ENCODE data around the gene RSRC1.
"Not testable (repeated sequence)": the region's sequence is repeated elsewhere in the genome, so short reads cannot be mapped to it uniquely, and the experiment has no call there.

RSRC1 gene

GRCh38 chr3:158360756-158361448, 251.0 kb downstream of the RSRC1 start:
- DNase-seq, result no peak
- TF ChIP-seq GATA1 (IDR thresholded peaks at IDR 0.05; ENCODE audit: low read depth, low read length), result no peak
- no peak for TF ChIP-seq POLR2A (IDR thresholded peaks at IDR 0.05; ENCODE audit: low read length)

- no peak for DNase-seq
- TF ChIP-seq GATA1 (IDR thresholded peaks at IDR 0.05; ENCODE audit: low read depth, low read length) (no peak), POLR2A (IDR thresholded peaks at IDR 0.05; ENCODE audit: low read length) (no peak)
Observed at GRCh38 chr3:158368271-158368670, 258.4 kb downstream of the RSRC1 start.

DNA sequence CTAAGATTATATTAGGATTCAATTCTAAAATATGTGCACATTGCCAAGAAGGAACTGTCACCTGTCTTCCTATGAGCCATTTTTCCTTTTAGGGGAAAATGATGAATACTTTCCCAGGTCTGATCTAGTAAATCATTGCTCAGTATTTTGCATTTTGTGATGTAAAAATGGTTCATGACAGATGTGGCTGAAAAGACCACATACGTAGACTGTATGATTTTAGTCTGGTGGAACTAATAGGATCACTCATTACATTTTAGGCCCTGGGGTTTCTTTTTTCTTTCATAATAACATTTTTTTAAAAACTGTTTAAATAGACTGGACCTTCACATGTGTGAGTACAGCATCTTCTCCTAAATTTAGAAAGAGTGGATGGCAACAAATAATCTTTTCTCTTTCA, 259.4 kb downstream of the RSRC1 start:
- no peak for TF ChIP-seq POLR2A (IDR thresholded peaks at IDR 0.05; ENCODE audit: low read length)
- TF ChIP-seq GATA1 (IDR thresholded peaks at IDR 0.05; ENCODE audit: low read depth, low read length), result no peak

GRCh38 chr3:158379517-158379916, 269.6 kb downstream of the RSRC1 start:
- no peak for TF ChIP-seq POLR2A (IDR thresholded peaks at IDR 0.05; ENCODE audit: low read length)
- no peak for TF ChIP-seq GATA1 (IDR thresholded peaks at IDR 0.05; ENCODE audit: low read depth, low read length)
- DNase-seq, result peak in 1 of 2 experiments; percentile 11

More for the DNA sequence above, 259.4 kb downstream of the RSRC1 start:
- DNase-seq, result no peak

DNA sequence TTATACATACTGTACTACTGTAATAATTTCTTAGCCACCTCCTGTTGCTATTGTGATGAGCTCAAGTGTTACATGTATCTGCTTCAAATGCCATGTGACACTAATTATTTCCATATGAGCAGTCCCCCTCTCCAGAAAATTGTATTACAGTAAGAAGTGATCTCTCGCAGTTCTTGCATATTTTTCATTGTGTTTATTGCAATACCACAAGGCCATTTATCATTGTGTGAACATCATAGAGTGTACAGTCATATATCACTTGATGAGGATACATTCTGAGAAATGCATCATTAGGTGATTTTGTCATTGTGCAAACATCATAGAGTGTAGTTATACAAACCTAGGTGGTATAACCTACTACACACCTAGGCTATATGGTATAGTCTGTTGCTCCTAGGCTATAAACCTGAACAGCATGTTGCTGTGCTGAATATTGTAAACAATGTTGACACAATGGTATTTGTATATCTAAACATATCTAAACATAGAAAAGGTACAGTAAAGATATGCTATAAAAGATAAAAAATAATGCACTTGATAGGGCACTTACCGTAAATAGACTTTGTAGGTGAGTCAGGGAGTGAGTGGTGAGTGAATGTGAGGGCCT, 271.5 kb downstream of the RSRC1 start:
- DNase-seq, result no peak
- TF ChIP-seq POLR2A (IDR thresholded peaks at IDR 0.05; ENCODE audit: low read length) (no peak), GATA1 (IDR thresholded peaks at IDR 0.05; ENCODE audit: low read depth, low read length) (no peak)

GRCh38 chr3:158382479-158382878, 272.6 kb downstream of the RSRC1 start:
- TF ChIP-seq POLR2A (IDR thresholded peaks at IDR 0.05; ENCODE audit: low read length) (no peak), GATA1 (IDR thresholded peaks at IDR 0.05; ENCODE audit: low read depth, low read length) (no peak)
- no peak for DNase-seq

- TF ChIP-seq POLR2A (IDR thresholded peaks at IDR 0.05; ENCODE audit: low read length) (no peak), GATA1 (IDR thresholded peaks at IDR 0.05; ENCODE audit: low read depth, low read length) (no peak)
Observed at GRCh38 chr3:158384019-158384418, 274.1 kb downstream of the RSRC1 start.

GRCh38 chr3:158395421-158395820, 285.5 kb downstream of the RSRC1 start:
- peak in 1 of 2 experiments; percentile 2 for DNase-seq
- TF ChIP-seq POLR2A (IDR thresholded peaks at IDR 0.05; ENCODE audit: low read length) (no peak), GATA1 (IDR thresholded peaks at IDR 0.05; ENCODE audit: low read depth, low read length) (no peak)

More at GRCh38 chr3:158384019-158384418, 274.1 kb downstream of the RSRC1 start:
- no peak for DNase-seq

DNA sequence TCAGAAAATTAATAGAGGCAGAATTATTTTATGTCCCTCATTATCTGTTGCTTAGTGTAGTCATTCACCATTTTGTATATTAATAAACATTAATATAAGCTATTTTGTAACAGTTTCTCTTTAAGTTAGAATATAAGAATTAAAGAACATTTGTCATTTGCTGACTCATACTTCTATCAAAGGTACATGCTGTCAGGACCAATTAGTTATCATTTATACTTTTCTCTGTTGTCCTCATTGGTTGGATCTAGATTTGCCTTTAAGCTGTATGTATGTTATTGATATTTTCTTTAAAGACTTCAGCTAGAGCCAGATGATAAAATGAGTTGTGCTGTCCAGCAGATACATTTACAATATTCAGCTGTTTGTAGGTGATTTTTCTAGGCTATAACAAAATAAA, 292.7 kb downstream of the RSRC1 start:
- no peak for DNase-seq

DNA sequence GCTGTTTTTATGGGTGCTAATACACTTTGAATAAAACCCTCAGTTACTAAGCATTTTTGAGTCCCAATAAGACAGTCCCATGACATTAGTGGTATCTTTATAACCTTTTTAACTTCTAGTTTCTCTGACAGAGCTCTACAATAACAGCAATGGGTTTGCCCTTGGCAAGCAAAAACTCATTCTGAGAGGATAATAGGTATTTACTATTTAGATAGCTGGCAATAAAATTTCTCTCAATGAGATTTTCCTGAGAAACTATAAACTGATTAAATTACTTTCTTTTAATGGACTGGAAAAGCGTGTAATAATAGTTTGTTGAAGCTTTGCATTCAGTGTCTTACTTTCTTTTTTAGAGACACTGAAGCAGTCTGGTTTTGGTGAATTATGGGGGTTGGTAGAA, 293.1 kb downstream of the RSRC1 start:
- no peak for DNase-seq
- no peak for TF ChIP-seq POLR2A (IDR thresholded peaks at IDR 0.05; ENCODE audit: low read length)
- no peak for TF ChIP-seq GATA1 (IDR thresholded peaks at IDR 0.05; ENCODE audit: low read depth, low read length)

More for the DNA sequence above, 292.7 kb downstream of the RSRC1 start:
- no peak for TF ChIP-seq POLR2A (IDR thresholded peaks at IDR 0.05; ENCODE audit: low read length)
- no peak for TF ChIP-seq GATA1 (IDR thresholded peaks at IDR 0.05; ENCODE audit: low read depth, low read length)

DNA sequence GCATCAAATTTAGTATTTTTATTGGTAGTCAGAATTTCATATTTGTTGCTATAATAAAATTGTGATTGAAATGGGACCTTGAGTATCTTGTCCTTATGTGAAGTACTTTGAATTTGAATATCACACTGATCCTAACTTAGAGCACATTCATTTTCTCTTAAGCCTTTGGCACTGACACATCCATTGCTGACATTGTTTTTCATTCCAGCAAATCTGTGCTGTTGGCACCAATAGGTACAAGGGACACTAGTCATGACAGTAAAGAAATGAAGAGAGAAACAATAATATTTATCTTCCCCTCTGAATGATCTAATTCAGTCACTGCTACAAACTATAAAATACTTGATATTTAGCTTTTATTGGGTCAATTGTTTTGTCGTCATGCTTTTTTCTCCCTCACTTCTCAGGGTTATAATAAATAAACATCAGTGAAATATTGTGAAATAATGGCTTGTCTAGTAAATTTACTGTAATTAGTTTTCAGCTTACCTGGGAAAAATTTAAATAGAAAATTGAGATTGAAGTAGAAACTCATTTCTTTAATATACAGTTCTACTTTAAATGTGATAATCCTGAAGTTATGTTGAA, 294.3 kb downstream of the RSRC1 start:
- DNase-seq, result no peak
- TF ChIP-seq POLR2A (IDR thresholded peaks at IDR 0.05; ENCODE audit: low read length), result no peak
- no peak for TF ChIP-seq GATA1 (IDR thresholded peaks at IDR 0.05; ENCODE audit: low read depth, low read length)

DNA sequence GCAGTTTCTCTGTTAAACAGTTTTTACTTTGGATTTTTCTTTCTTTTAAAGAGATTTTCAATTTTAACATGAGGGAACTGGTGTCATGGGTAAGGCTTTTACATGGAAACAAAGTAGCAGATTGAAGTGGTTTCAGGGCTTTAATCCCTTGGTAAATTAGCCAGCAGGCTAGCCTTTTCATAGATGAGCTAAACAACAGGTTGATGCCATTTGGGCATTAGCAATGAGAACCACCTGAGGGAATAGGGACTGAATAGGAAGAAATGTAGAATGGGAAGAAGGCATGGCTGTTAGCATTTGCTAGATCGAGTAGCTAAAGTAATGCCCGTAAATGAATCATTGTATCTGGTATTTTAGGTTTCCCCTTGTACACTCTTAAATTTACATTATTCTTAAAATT, 295.6 kb downstream of the RSRC1 start:
- TF ChIP-seq POLR2A (IDR thresholded peaks at IDR 0.05; ENCODE audit: low read length) (no peak), GATA1 (IDR thresholded peaks at IDR 0.05; ENCODE audit: low read depth, low read length) (no peak)
- DNase-seq, result no peak

- TF ChIP-seq GATA1 (IDR thresholded peaks at IDR 0.05; ENCODE audit: low read depth, low read length) (no peak), POLR2A (IDR thresholded peaks at IDR 0.05; ENCODE audit: low read length) (no peak)
- peak in 1 of 2 experiments; percentile 10 for DNase-seq
Observed at GRCh38 chr3:158407844-158408517, 298.1 kb downstream of the RSRC1 start.

GRCh38 chr3:158408518-158408897, 298.6 kb downstream of the RSRC1 start:
- DNase-seq, result not testable (repeated sequence)
